ENCODE data around the gene AKAP8L.
"Not testable (repeated sequence)": the region's sequence is repeated elsewhere in the genome, so short reads cannot be mapped to it uniquely, and the experiment has no call there.

Gene AKAP8L

GRCh38 chr19:15369594-15369891, 49.2 kb downstream of the AKAP8L start:
- no peak overlapping the region for H3K27ac Mint-ChIP-seq
- H3K9me3 Mint-ChIP-seq = no peaks in the 10 kb centered on the region
- peaks cover 28% of the 10 kb centered on the region for H3K4me1 Mint-ChIP-seq
- DNase-seq (no peak), ATAC-seq (no peak)
- no peak overlapping the region for H3K4me3 Mint-ChIP-seq
- no peaks in the 10 kb centered on the region for H3K27me3 Mint-ChIP-seq

GRCh38 chr19:15368798-15369593, 49.8 kb downstream of the AKAP8L start:
- DNase-seq = no peak
- Mint-ChIP-seq H3K4me1 (peaks cover 23% of the 10 kb centered on the region), H3K4me3 (no peak overlapping the region), H3K27me3 (no peaks in the 10 kb centered on the region), H3K9me3 (no peaks in the 10 kb centered on the region), H3K27ac (peak overlapping the region in 1 of 2 donors; percentile 48)
- ATAC-seq = no peak

- DNase-seq (no peak), ATAC-seq (no peak)
- no peaks in the 10 kb centered on the region for H3K9me3 Mint-ChIP-seq
- H3K4me1 Mint-ChIP-seq = peaks cover 14% of the 10 kb centered on the region
- H3K27me3 Mint-ChIP-seq = no peaks in the 10 kb centered on the region
- no peak overlapping the region for H3K27ac Mint-ChIP-seq
- no peak overlapping the region for H3K4me3 Mint-ChIP-seq
Observed at GRCh38 chr19:15368051-15368632, 50.6 kb downstream of the AKAP8L start.

- Mint-ChIP-seq H3K9me3 (no peaks in the 10 kb centered on the region), H3K4me1 (peaks cover 7% of the 10 kb centered on the region), H3K27me3 (no peaks in the 10 kb centered on the region), H3K27ac (peak overlapping the region in 1 of 2 donors; percentile 91), H3K4me3 (no peak overlapping the region)
- ATAC-seq (no peak), DNase-seq (no peak)
Observed at GRCh38 chr19:15367439-15367838, 51.3 kb downstream of the AKAP8L start.

GRCh38 chr19:15365264-15365663, 53.5 kb downstream of the AKAP8L start:
- DNase-seq = no peak
- H3K4me3 Mint-ChIP-seq = no peak overlapping the region
- no peaks in the 10 kb centered on the region for H3K9me3 Mint-ChIP-seq
- peaks cover 17% of the 10 kb centered on the region for H3K4me1 Mint-ChIP-seq
- no peak for ATAC-seq
- no peaks in the 10 kb centered on the region for H3K27me3 Mint-ChIP-seq
- peak overlapping the region in 1 of 2 donors; percentile 80 for H3K27ac Mint-ChIP-seq

- H3K4me3 Mint-ChIP-seq, ATAC-seq, H3K27me3 Mint-ChIP-seq, H3K9me3 Mint-ChIP-seq, DNase-seq, H3K27ac Mint-ChIP-seq: not testable (repeated sequence)
- H3K4me1 Mint-ChIP-seq = peaks cover 19% of the 10 kb centered on the region
Observed at GRCh38 chr19:15363791-15364190, 55.0 kb downstream of the AKAP8L start.

GRCh38 chr19:15363048-15363447, 55.7 kb downstream of the AKAP8L start:
- H3K4me3 Mint-ChIP-seq, H3K9me3 Mint-ChIP-seq, ATAC-seq, H3K27ac Mint-ChIP-seq, H3K27me3 Mint-ChIP-seq, DNase-seq: not testable (repeated sequence)
- peaks cover 12% of the 10 kb centered on the region for H3K4me1 Mint-ChIP-seq

GRCh38 chr19:15360015-15360414, 58.8 kb downstream of the AKAP8L start:
- H3K27ac Mint-ChIP-seq, DNase-seq, H3K9me3 Mint-ChIP-seq, ATAC-seq, H3K4me3 Mint-ChIP-seq, H3K27me3 Mint-ChIP-seq: not testable (repeated sequence)
- peaks cover 12% of the 10 kb centered on the region for H3K4me1 Mint-ChIP-seq

- Mint-ChIP-seq H3K4me1 (peaks cover 12% of the 10 kb centered on the region), H3K4me3 (no peak overlapping the region), H3K27ac (peak overlapping the region in 1 of 2 donors; percentile 18), H3K9me3 (no peaks in the 10 kb centered on the region), H3K27me3 (no peaks in the 10 kb centered on the region)
- DNase-seq (no peak), ATAC-seq (no peak)
Observed at GRCh38 chr19:15358918-15359317, 59.9 kb downstream of the AKAP8L start.

GRCh38 chr19:15357906-15358305, 60.9 kb downstream of the AKAP8L start:
- no peaks in the 10 kb centered on the region for H3K9me3 Mint-ChIP-seq
- DNase-seq (no peak), ATAC-seq (no peak)
- H3K27ac Mint-ChIP-seq = no peak overlapping the region
- peaks cover 12% of the 10 kb centered on the region for H3K4me1 Mint-ChIP-seq
- no peaks in the 10 kb centered on the region for H3K27me3 Mint-ChIP-seq
- no peak overlapping the region for H3K4me3 Mint-ChIP-seq

GRCh38 chr19:15354566-15355296, 64.1 kb downstream of the AKAP8L start:
- Mint-ChIP-seq H3K4me3 (no peak overlapping the region), H3K27me3 (no peaks in the 10 kb centered on the region), H3K4me1 (no peaks in the 10 kb centered on the region), H3K27ac (no peak overlapping the region), H3K9me3 (no peaks in the 10 kb centered on the region)
- DNase-seq (no peak), ATAC-seq (no peak)

GRCh38 chr19:15353908-15354307, 64.9 kb downstream of the AKAP8L start:
- DNase-seq (no peak), ATAC-seq (no peak)
- Mint-ChIP-seq H3K27ac (no peak overlapping the region), H3K9me3 (no peaks in the 10 kb centered on the region), H3K4me1 (no peaks in the 10 kb centered on the region), H3K4me3 (no peak overlapping the region), H3K27me3 (no peaks in the 10 kb centered on the region)

- not testable (repeated sequence) for H3K4me3 Mint-ChIP-seq, H3K27me3 Mint-ChIP-seq, DNase-seq, ATAC-seq, H3K9me3 Mint-ChIP-seq, H3K4me1 Mint-ChIP-seq, H3K27ac Mint-ChIP-seq
Observed at GRCh38 chr19:15352535-15352934, 66.3 kb downstream of the AKAP8L start.

- not testable (repeated sequence) for ATAC-seq, H3K4me3 Mint-ChIP-seq, H3K27ac Mint-ChIP-seq, H3K4me1 Mint-ChIP-seq, H3K9me3 Mint-ChIP-seq, DNase-seq, H3K27me3 Mint-ChIP-seq
Observed at GRCh38 chr19:15341328-15341727, 77.5 kb downstream of the AKAP8L start.

- H3K27ac Mint-ChIP-seq = no peak overlapping the region
- no peaks in the 10 kb centered on the region for H3K4me1 Mint-ChIP-seq
- H3K9me3 Mint-ChIP-seq = no peaks in the 10 kb centered on the region
- no peak overlapping the region for H3K4me3 Mint-ChIP-seq
- ATAC-seq (no peak), DNase-seq (no peak)
- H3K27me3 Mint-ChIP-seq = no peaks in the 10 kb centered on the region
Observed at GRCh38 chr19:15340086-15340485, 78.7 kb downstream of the AKAP8L start.

- H3K27ac Mint-ChIP-seq = no peak overlapping the region
- no peaks in the 10 kb centered on the region for H3K9me3 Mint-ChIP-seq
- DNase-seq (no peak), ATAC-seq (no peak)
- H3K4me3 Mint-ChIP-seq = no peak overlapping the region
- H3K27me3 Mint-ChIP-seq = no peaks in the 10 kb centered on the region
- peaks cover 20% of the 10 kb centered on the region for H3K4me1 Mint-ChIP-seq
Observed at GRCh38 chr19:15337202-15337601, 81.6 kb downstream of the AKAP8L start.

Data from stimulated activated naive CD8-positive, alpha-beta T cell treated with anti-CD3 and anti-CD28 coated beads, Interleukin-15, amount 100 ng/mL, for 72 hours (primary cell).